Loucy (cell line): ENCODE results near the gene ROBO4.

ENCODE experiments used
- H2AFZ ChIP-seq: fragments of 200-600 bp; sonication (generic); 2 replicates; pipeline ENCODE4 v1.6.0; 2016; ENCODE audit warnings: antibody characterized with exemption, mild to moderate bottlenecking, low read length, moderate library complexity
- H3F3A ChIP-seq: fragments of 200-600 bp; 2 replicates; pipeline ENCODE4 v1.6.0; 2016; ENCODE audit warnings: antibody characterized with exemption, low read depth, mild to moderate bottlenecking
- H3K27me3 ChIP-seq: fragments of 200-600 bp; sonication (generic); 2 replicates; pipeline ENCODE4 v1.6.1; 2014; ENCODE audit warnings: low read length, mild to moderate bottlenecking; ENCODE audit not compliant: insufficient read depth, poor library complexity, severe bottlenecking
- H3K36me3 ChIP-seq: fragments of 200-600 bp; sonication (generic); 2 replicates; pipeline ENCODE4 v1.6.1; 2016; ENCODE audit warnings: low read length; ENCODE audit not compliant: insufficient read depth
- H3K4me1 ChIP-seq: fragments of 200-600 bp; sonication (generic); 2 replicates; pipeline ENCODE4 v1.5.1; 2014; ENCODE audit warnings: low read length, mild to moderate bottlenecking; ENCODE audit not compliant: insufficient read depth, poor library complexity, severe bottlenecking
- H3K4me2 ChIP-seq: fragments of 200-600 bp; sonication (generic); 2 replicates; pipeline ENCODE4 v1.6.0; 2014; ENCODE audit warnings: antibody characterized with exemption, low read length, low read depth, mild to moderate bottlenecking; ENCODE audit not compliant: poor library complexity, severe bottlenecking
- H3K4me3 ChIP-seq: fragments of 200-600 bp; sonication (generic); 2 replicates; pipeline ENCODE4 v1.5.1; 2014; ENCODE audit warnings: low read length, mild to moderate bottlenecking, mixed read lengths; ENCODE audit not compliant: poor library complexity, severe bottlenecking
- H3K79me2 ChIP-seq: fragments of 200-600 bp; sonication (generic); 2 replicates; pipeline ENCODE4 v1.6.1; 2014; ENCODE audit warnings: low read length; ENCODE audit not compliant: insufficient read depth
- H3K9ac ChIP-seq: fragments of 200-600 bp; sonication (generic); 2 replicates; pipeline ENCODE4 v1.6.0; 2014; ENCODE audit warnings: mild to moderate bottlenecking, low read depth, low read length, moderate library complexity; ENCODE audit not compliant: poor library complexity, severe bottlenecking
- H3K9me2 ChIP-seq: fragments of 200-600 bp; sonication (generic); replicated peaks from 2 replicates; pipeline ENCODE4 v1.6.1; 2016; ENCODE audit warnings: low read depth, low read length, mixed read lengths
- H3K9me3 ChIP-seq: fragments of 200-600 bp; sonication (generic); 2 replicates; pipeline ENCODE4 v1.6.1; 2014; ENCODE audit warnings: mild to moderate bottlenecking, antibody characterized with exemption, low read length, low read depth; ENCODE audit not compliant: insufficient read depth
- H4K20me1 ChIP-seq: fragments of 200-600 bp; sonication (generic); 2 replicates; pipeline ENCODE4 v1.6.0; 2014; ENCODE audit warnings: antibody characterized with exemption, low read length, mild to moderate bottlenecking; ENCODE audit not compliant: insufficient read depth, poor library complexity, severe bottlenecking
- EZH2phosphoT487 ChIP-seq: fragments of 200-600 bp; IDR thresholded peaks from 2 replicates; pipeline ENCODE4 v1.6.1; 2018; ENCODE audit warnings: antibody characterized with exemption, mild to moderate bottlenecking, moderate library complexity, borderline replicate concordance
- TF ChIP-seq, protein P1 (sequence below): fragments of 200-600 bp; sonication (generic); conservative IDR thresholded peaks from 2 replicates; pipeline ENCODE4 v1.5.1; 2014; ENCODE audit warnings: mild to moderate bottlenecking, antibody characterized with exemption, low read length

Gene ROBO4

DNA sequence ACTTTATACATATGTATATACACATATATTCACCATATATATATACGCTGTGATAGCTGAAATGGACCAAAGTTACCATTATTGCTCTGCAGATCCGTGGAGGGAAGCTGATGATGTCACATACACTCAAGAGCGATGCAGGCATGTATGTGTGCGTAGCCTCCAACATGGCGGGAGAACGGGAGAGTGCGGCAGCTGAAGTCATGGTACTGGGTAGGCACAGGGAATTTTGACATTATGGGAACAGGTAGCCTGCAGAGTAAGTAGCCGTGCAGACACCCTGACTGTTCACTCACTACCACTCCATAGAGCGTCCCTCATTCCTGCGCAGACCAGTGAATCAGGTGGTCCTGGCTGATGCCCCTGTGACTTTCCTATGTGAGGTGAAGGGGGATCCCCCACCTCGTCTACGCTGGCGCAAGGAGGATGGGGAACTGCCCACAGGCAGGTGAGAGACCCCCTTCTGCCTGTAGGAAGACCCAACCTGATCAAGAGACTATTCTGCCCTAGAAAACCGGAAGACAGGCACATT, 27.7 kb downstream of the ROBO4 start:
- Histone ChIP-seq H2AFZ (no peak overlapping the region), H4K20me1 (no peaks in the 10 kb centered on the region), H3K79me2 (no peaks in the 10 kb centered on the region), H3K9me2 (no peaks in the 10 kb centered on the region), H3K4me3 (no peak overlapping the region), H3K36me3 (no peaks in the 10 kb centered on the region), H3F3A (no peaks in the 10 kb centered on the region), H3K4me2 (no peak overlapping the region), H3K4me1 (peaks cover 6% of the 10 kb centered on the region), H3K9ac (no peak overlapping the region), H3K27me3 (no peaks in the 10 kb centered on the region), H3K9me3 (no peaks in the 10 kb centered on the region)
- no peak for TF ChIP-seq EZH2phosphoT487
- TF ChIP-seq, protein P1, sequence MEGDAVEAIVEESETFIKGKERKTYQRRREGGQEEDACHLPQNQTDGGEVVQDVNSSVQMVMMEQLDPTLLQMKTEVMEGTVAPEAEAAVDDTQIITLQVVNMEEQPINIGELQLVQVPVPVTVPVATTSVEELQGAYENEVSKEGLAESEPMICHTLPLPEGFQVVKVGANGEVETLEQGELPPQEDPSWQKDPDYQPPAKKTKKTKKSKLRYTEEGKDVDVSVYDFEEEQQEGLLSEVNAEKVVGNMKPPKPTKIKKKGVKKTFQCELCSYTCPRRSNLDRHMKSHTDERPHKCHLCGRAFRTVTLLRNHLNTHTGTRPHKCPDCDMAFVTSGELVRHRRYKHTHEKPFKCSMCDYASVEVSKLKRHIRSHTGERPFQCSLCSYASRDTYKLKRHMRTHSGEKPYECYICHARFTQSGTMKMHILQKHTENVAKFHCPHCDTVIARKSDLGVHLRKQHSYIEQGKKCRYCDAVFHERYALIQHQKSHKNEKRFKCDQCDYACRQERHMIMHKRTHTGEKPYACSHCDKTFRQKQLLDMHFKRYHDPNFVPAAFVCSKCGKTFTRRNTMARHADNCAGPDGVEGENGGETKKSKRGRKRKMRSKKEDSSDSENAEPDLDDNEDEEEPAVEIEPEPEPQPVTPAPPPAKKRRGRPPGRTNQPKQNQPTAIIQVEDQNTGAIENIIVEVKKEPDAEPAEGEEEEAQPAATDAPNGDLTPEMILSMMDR, result no peak

DNA sequence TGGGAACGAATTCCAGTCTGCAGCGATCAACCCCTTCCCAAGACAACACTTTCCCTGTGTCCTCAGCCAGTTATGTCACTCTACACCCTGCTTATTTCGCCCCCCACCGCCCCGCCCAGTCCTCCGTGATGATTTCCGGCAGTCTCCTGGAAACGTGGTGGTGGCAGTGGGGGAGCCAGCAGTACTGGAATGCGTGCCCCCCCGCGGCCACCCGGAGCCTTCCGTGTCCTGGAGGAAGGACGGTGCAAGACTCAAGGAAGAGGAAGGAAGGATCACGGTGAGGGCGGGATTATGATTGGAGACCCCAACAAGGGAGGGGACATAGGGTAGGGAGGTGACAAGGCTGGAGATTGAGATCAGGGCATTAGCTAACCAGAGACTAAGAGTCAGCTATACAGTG, 28.3 kb downstream of the ROBO4 start:
- Histone ChIP-seq H3K9ac (no peak overlapping the region), H3K4me2 (no peak overlapping the region), H3K9me2 (no peaks in the 10 kb centered on the region), H3F3A (no peaks in the 10 kb centered on the region), H3K9me3 (no peaks in the 10 kb centered on the region), H3K36me3 (no peaks in the 10 kb centered on the region), H3K4me3 (no peak overlapping the region), H3K27me3 (no peaks in the 10 kb centered on the region), H3K4me1 (peaks cover 6% of the 10 kb centered on the region), H4K20me1 (no peaks in the 10 kb centered on the region), H2AFZ (no peak overlapping the region), H3K79me2 (no peaks in the 10 kb centered on the region)
- TF ChIP-seq, protein P1, result no peak
- TF ChIP-seq EZH2phosphoT487, result no peak

DNA sequence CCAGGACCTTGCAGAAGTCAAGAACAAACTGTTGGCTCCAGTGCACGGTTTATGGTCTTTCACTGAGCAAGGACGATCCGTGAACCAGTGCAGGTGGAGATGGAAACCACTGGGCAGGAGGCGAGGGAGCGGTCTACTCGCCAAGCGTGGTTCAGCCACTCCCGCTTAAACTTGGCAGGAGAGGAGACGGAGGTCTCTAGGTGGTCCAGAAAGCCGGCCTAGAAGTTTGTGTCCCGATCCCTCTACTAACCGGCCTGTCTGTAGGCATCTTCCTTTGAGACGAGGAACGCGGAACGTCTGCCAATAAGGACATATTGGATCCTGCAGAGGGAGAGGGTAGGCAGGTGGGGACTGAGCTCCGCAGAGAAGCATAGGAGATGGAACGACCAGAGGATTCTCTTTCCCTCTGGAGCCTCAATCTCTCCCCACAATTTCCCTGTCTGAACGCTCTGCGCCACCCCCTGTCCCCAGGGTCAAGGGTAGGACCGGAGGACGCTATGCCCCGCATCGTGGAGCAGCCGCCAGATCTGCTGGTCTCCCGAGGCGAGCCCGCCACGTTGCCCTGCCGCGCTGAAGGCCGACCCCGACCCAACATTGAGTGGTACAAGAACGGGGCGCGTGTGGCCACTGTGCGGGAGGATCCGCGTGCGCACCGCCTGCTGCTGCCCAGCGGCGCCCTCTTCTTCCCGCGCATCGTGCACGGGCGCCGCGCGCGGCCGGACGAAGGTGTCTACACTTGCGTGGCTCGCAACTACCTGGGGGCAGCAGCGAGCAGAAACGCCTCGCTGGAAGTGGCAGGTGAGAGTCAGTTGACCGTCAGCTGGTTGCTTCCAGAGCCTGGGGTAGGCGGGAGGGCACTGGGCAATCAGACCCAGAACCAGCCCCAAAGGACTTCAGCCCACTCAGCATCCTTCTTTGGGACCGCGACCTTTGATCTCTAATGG, 29.1 kb downstream of the ROBO4 start:
- no peaks in the 10 kb centered on the region for H3K79me2 ChIP-seq
- no peak overlapping the region for H3K9ac ChIP-seq
- no peaks in the 10 kb centered on the region for H3K36me3 ChIP-seq
- no peaks in the 10 kb centered on the region for H3K9me3 ChIP-seq
- H2AFZ ChIP-seq, result no peak overlapping the region
- no peak overlapping the region for H3K4me3 ChIP-seq
- no peak overlapping the region for H3K4me2 ChIP-seq
- H3K4me1 ChIP-seq, result peaks cover 6% of the 10 kb centered on the region
- TF ChIP-seq, protein P1, result no peak
- no peak for TF ChIP-seq EZH2phosphoT487
- H3K9me2 ChIP-seq, result no peaks in the 10 kb centered on the region
- no peaks in the 10 kb centered on the region for H3K27me3 ChIP-seq
- no peaks in the 10 kb centered on the region for H4K20me1 ChIP-seq
- H3F3A ChIP-seq, result no peaks in the 10 kb centered on the region
